ENCODE data around the gene PACSIN2. TPM values are rescaled to one million over a fixed set of nuclear protein-coding genes. Genes with fewer than 3 reads are reported as not detected.
"Not testable (repeated sequence)": the region's sequence is repeated elsewhere in the genome, so short reads cannot be mapped to it uniquely, and the experiment has no call there.

The PACSIN2 gene
- total RNA-seq, 6 donors from 2014 or later = 120 to 186 (median 151) TPM

DNA sequence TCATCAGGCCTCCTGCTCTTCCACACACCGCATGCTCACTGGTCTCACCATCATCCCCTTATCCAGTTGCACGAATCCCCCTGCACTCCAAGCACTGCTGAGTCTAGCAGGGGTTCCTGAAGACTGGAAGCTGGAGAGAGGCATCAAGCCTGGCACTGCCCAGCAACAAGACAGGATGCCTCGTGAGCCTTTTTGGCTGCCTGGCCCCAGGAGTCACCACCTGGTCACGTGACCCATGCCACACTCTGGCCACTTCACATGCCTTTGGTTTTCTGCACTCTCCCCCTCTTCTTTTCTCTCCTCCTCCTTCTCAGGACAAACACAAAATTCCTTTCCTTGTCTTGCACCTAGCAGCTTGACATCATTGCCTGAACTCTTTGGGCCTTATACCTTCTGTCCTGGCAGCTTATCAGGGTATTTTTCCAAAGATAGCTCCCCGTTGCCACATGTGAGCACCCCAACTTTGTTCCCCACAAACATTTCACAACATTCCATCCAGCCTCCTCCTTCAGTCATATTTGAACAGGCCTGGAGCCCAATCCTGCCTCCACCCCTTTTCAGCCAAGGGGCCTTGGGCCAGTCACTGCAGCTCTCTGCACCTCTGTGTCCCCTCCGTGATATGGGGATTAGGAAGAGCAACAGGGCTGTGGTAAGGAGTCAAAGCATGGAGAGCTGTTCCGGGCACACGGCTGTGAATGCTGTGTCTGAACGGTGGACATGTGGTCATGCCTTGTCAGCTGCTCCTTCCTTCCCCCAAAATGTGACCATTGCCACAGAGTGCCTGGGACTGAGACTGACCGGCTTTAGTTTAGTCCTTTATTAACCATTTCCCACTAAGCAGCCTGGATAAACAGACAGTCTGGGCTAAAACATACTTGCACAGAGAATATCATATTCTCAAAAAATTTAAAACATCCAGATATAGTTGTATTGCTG lies 2.8 kb upstream of the PACSIN2 start:
- peak overlapping the region in 3 of 4 donors; percentile 24 to 90 (median 84) for H3K27ac ChIP-seq
- H3K27me3 ChIP-seq = no peaks in the 10 kb centered on the region
- H3K4me1 ChIP-seq = peaks cover 20 to 39% (median 32%) of the 10 kb centered on the region in 4 donors
- H3K4me3 ChIP-seq = no peak overlapping the region
- peak in 1 of 2 donors; percentile 87 for DNase-seq
- H3K9me3 ChIP-seq = no peaks in the 10 kb centered on the region
- 58 to 70% methylated on average over 9 to 10 of the region's 10 CpGs for WGBS, 2 donors
- peak in 1 of 2 donors; percentile 28 for ATAC-seq (ENCODE audit: low FRiP score in 2 of 2)
- H3K36me3 ChIP-seq = no peaks in the 10 kb centered on the region
- TF ChIP-seq, protein P1, sequence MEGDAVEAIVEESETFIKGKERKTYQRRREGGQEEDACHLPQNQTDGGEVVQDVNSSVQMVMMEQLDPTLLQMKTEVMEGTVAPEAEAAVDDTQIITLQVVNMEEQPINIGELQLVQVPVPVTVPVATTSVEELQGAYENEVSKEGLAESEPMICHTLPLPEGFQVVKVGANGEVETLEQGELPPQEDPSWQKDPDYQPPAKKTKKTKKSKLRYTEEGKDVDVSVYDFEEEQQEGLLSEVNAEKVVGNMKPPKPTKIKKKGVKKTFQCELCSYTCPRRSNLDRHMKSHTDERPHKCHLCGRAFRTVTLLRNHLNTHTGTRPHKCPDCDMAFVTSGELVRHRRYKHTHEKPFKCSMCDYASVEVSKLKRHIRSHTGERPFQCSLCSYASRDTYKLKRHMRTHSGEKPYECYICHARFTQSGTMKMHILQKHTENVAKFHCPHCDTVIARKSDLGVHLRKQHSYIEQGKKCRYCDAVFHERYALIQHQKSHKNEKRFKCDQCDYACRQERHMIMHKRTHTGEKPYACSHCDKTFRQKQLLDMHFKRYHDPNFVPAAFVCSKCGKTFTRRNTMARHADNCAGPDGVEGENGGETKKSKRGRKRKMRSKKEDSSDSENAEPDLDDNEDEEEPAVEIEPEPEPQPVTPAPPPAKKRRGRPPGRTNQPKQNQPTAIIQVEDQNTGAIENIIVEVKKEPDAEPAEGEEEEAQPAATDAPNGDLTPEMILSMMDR (IDR thresholded peaks at IDR 0.05) = no peak
- TF ChIP-seq POLR2A (IDR thresholded peaks at IDR 0.05) (no peak), EP300 (IDR thresholded peaks at IDR 0.05) (peak in 1 of 4 donors; percentile 45), POLR2AphosphoS5 (IDR thresholded peaks at IDR 0.05) (peak; percentile 11 to 38)

DNA sequence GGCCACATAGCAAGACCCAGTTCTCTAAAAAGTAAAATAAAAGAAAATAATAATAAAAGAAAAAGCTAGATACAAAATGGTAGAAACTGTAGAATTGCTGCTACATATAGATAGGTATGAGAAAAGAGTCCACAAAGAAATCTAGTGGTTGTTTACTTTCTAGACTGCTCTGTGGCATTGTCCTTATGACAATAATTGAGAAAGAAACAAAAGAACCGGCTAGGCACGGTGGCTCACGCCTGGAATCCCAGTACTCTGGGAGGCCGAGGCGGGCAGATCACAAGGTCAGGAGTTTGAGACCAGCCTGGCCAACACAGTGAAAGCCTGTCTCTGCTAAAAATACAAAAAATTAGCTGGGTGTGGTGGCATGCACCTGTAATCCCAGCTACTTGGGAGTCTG lies 1.2 kb upstream of the PACSIN2 start:
- H3K9me3 ChIP-seq; DNase-seq; H3K36me3 ChIP-seq; H3K27me3 ChIP-seq; ATAC-seq (ENCODE audit: low FRiP score in 2 of 2): not testable (repeated sequence)
- peak overlapping the region in 1 of 4 donors; percentile 98 for H3K4me3 ChIP-seq
- peaks cover 20 to 49% (median 42%) of the 10 kb centered on the region in 4 donors for H3K4me1 ChIP-seq
- WGBS, 2 donors = 91 to 92% methylated on average over 5 of the region's 5 CpGs
- peak overlapping the region in 2 of 4 donors; percentile 88 to 90 for H3K27ac ChIP-seq

DNA sequence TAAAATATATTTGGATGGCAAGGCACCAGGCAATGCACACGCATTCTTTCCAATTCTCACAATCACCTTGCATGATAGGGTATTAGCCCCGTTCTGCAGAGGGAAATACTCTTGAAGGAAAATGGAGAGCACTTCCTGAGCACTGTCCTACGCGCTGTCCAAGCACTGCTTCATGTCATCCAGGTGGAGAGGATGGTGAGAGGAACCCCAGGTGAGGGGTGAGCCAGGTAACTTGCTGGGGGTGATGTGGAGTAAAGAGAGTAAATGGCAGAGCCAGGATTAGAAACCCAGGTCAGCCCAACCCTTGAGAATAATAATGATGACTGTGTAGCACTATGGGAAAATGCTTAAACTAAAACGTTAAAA lies 711 bp upstream of the PACSIN2 start:
- Histone ChIP-seq H3K36me3 (no peaks in the 10 kb centered on the region), H3K27ac (peak overlapping the region; percentile 70 to 90 (median 89)), H3K9me3 (no peaks in the 10 kb centered on the region), H3K4me3 (peak overlapping the region; percentile 62 to 98 (median 94)), H3K4me1 (peaks cover 20 to 54% (median 45%) of the 10 kb centered on the region in 4 donors), H3K27me3 (no peaks in the 10 kb centered on the region)
- TF ChIP-seq, protein P1 (IDR thresholded peaks at IDR 0.05) = no peak
- TF ChIP-seq POLR2A (IDR thresholded peaks at IDR 0.05) (no peak), POLR2AphosphoS5 (IDR thresholded peaks at IDR 0.05) (no peak)
- DNase-seq (no peak), ATAC-seq (ENCODE audit: low FRiP score in 2 of 2) (no peak)
- 21 to 23% methylated on average over 5 of the region's 5 CpGs for WGBS, 2 donors

DNA sequence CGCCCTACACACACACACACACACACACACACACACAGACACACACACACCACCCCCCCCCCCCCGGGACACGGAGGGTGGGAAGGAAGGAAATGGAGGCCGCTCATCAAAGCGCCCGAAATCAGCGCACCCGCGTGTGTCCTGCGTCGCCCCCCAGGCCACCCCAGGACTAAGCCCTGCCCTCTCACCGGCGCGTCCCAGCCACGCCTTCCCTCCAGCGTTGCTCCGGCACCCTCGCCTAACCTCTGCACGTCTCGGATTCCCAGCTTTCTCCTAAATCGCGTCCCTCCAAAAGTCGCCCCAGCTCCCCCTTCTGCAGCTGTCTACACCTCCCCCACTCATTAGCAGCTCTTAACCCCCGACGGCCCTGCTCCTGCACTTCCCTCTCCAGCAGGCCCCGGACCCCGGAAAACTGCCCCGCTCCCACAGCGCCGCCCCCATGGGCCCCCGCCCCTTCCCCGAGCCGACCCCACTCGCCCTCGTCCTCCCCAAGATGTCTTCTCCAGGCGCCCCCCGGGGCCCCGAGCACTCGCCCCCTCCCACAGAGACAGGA lies 557 bp downstream of the PACSIN2 start:
- TF ChIP-seq POLR2AphosphoS5 (IDR thresholded peaks at IDR 0.05) (no peak), POLR2A (IDR thresholded peaks at IDR 0.05) (no peak), EP300 (IDR thresholded peaks at IDR 0.05) (no peak)
- TF ChIP-seq, protein P1 (IDR thresholded peaks at IDR 0.05) = no peak
- peaks cover 27 to 59% (median 49%) of the 10 kb centered on the region in 4 donors for H3K4me1 ChIP-seq
- no peaks in the 10 kb centered on the region for H3K27me3 ChIP-seq
- no peaks in the 10 kb centered on the region for H3K36me3 ChIP-seq
- DNase-seq = peak; percentile 63 to 88
- peak overlapping the region; percentile 70 to 90 (median 89) for H3K27ac ChIP-seq
- no peaks in the 10 kb centered on the region for H3K9me3 ChIP-seq
- H3K4me3 ChIP-seq = peak overlapping the region; percentile 38 to 98 (median 94)
- WGBS, 2 donors = 0 to 1% methylated on average over 27 to 37 of the region's 39 CpGs
- peak in 1 of 2 donors; percentile 40 for ATAC-seq (ENCODE audit: low FRiP score in 2 of 2)
